Smooth muscle cell (in vitro differentiated cells): ENCODE results near the gene C14orf119. TPM values are rescaled to one million over a fixed set of nuclear protein-coding genes. Genes with fewer than 3 reads are reported as not detected.

Experiments
- DNase-seq: peaks from one replicate; lab custom pipeline; 2025; ENCODE audit not compliant: unreplicated experiment; lab: John Stamatoyannopoulos, UW
- H2AFZ ChIP-seq: fragments of 200-600 bp; sonication (generic); 2 replicates; pipeline ENCODE4 v1.6.0; 2016; ENCODE audit warnings: antibody characterized with exemption, low read depth, mild to moderate bottlenecking
- H3F3A ChIP-seq: fragments of 200-600 bp; sonication (generic); 2 replicates; pipeline ENCODE4 v1.6.0; 2017; ENCODE audit warnings: antibody characterized with exemption, low read depth
- H3K27ac ChIP-seq: fragments of 200-600 bp; sonication (generic); 2 replicates; pipeline ENCODE4 v1.5.1; 2016; ENCODE audit warnings: low read depth, mild to moderate bottlenecking
- H3K27me3 ChIP-seq: fragments of 200-600 bp; sonication (generic); 2 replicates; pipeline ENCODE4 v1.6.1; 2016; ENCODE audit warnings: low read depth, mild to moderate bottlenecking
- H3K36me3 ChIP-seq: fragments of 200-600 bp; sonication (generic); 2 replicates; pipeline ENCODE4 v1.5.1; 2016; ENCODE audit warnings: low read depth
- H3K4me1 ChIP-seq: fragments of 200-600 bp; sonication (generic); 2 replicates; pipeline ENCODE4 v1.5.1; 2016; ENCODE audit warnings: low read depth
- H3K4me2 ChIP-seq: fragments of 200-600 bp; sonication (generic); 2 replicates; pipeline ENCODE4 v1.6.0; 2016; ENCODE audit warnings: mild to moderate bottlenecking
- H3K4me3 ChIP-seq: fragments of 200-600 bp; sonication (generic); 2 replicates; pipeline ENCODE4 v1.5.1; 2016; ENCODE audit warnings: mild to moderate bottlenecking
- H3K79me2 ChIP-seq: fragments of 200-600 bp; sonication (generic); 2 replicates; pipeline ENCODE4 v1.6.0; 2016; ENCODE audit warnings: low read depth, mild to moderate bottlenecking
- H3K9ac ChIP-seq: fragments of 200-600 bp; sonication (generic); 2 replicates; pipeline ENCODE4 v1.6.0; 2016; ENCODE audit warnings: low read depth
- H3K9me3 ChIP-seq: fragments of 200-600 bp; sonication (generic); replicated peaks from 2 replicates; pipeline ENCODE4 v1.5.1; 2016; ENCODE audit warnings: low read depth
- H4K20me1 ChIP-seq: fragments of 200-600 bp; sonication (generic); 2 replicates; pipeline ENCODE4 v1.6.0; 2016; ENCODE audit warnings: low read depth
- WGBS: methylation state at CpG from one replicate; pipeline ENCODE4 v1.1.7; 2016; ENCODE audit warnings: low lambda C conversion rate; 5-methylcytosine and 5-hydroxymethylcytosine counted together
- polyA plus RNA-seq: library from polyadenylated mRNA; unstranded; fragments of >200 nt; fragmentation: Nextera tagmentation; extraction: Ambion mirVana; gene quantifications from 2 replicates; pipeline ENCODE4 v1.2.1, GENCODE V29; 2016
- total RNA-seq: library from RNA; depleted of rRNA; stranded (reverse); fragments of >200 nt; gene quantifications from 2 replicates; pipeline ENCODE4 v1.2.3, GENCODE V29; 2014
- TF ChIP-seq, protein P1 (sequence below): fragments of 200-600 bp; sonication (generic); IDR thresholded peaks from 2 replicates; pipeline ENCODE4 v1.5.1; 2017; ENCODE audit warnings: borderline replicate concordance, mild to moderate bottlenecking, antibody characterized with exemption; ENCODE audit not compliant: insufficient read depth, poor library complexity, severe bottlenecking

Gene C14orf119
- total and polyA plus RNA-seq, 2 experiments from 2014 or later = 54.1 to 130 TPM

DNA sequence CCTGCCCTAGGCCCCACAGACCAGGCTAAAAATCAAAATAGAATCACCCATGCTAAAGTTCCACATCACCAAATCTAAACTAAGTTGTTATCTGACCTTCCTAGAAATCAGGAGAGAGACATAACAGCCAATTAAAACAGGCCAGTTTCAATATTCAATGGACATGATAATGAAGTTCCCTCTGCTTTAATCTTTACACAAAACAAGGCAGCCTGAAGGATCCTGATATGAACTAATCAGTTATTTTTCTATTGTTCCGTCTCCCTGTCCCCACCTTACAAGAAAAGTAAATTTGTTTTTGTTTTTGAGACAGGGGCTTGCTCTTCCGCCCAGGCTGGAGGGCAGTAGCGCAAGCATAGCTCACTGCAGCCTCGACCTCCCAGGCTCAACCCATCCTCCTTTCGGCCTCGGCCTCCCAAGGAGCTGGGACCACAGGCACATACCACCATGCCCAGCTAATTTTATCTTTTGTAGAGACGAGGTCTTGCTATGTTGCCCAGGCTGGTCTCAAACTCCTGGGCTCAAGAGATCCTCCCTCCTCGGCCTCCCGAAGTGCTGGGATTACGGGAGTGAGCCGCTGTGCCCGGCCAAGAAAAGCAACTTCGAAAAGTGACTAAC lies 29.1 kb downstream of the C14orf119 start:
- H3K27ac ChIP-seq = no peak overlapping the region
- no peaks in the 10 kb centered on the region for H3K79me2 ChIP-seq
- H4K20me1 ChIP-seq = no peaks in the 10 kb centered on the region
- H3F3A ChIP-seq = peaks cover 8% of the 10 kb centered on the region
- no peaks in the 10 kb centered on the region for H3K27me3 ChIP-seq
- no peak for DNase-seq
- peaks cover 10% of the 10 kb centered on the region for H3K4me1 ChIP-seq
- 96% methylated on average over 13 of the region's 13 CpGs for WGBS
- H3K9me3 ChIP-seq = no peaks in the 10 kb centered on the region
- no peak overlapping the region for H3K4me2 ChIP-seq
- no peak overlapping the region for H3K4me3 ChIP-seq
- TF ChIP-seq, protein P1, sequence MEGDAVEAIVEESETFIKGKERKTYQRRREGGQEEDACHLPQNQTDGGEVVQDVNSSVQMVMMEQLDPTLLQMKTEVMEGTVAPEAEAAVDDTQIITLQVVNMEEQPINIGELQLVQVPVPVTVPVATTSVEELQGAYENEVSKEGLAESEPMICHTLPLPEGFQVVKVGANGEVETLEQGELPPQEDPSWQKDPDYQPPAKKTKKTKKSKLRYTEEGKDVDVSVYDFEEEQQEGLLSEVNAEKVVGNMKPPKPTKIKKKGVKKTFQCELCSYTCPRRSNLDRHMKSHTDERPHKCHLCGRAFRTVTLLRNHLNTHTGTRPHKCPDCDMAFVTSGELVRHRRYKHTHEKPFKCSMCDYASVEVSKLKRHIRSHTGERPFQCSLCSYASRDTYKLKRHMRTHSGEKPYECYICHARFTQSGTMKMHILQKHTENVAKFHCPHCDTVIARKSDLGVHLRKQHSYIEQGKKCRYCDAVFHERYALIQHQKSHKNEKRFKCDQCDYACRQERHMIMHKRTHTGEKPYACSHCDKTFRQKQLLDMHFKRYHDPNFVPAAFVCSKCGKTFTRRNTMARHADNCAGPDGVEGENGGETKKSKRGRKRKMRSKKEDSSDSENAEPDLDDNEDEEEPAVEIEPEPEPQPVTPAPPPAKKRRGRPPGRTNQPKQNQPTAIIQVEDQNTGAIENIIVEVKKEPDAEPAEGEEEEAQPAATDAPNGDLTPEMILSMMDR = no peak
- no peak overlapping the region for H3K9ac ChIP-seq
- H2AFZ ChIP-seq = no peak overlapping the region
- no peaks in the 10 kb centered on the region for H3K36me3 ChIP-seq

DNA sequence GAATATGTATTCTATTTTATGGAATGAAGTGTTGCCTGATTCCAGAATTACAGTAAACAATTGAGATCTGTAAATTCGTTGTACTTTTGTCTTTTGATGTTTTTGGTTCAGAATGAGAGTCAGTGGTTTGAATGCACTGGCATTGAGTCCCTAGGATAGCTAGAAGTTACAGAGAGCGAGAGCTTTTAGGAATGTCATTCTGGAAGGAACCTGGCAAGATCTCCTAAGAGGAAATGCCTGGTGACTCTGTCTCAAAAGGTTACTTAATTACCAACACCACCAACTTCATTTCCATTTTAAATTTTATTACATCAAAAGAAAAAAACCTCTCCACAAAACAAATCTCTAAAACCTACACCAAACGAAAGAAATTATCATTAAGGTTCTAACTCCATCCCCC lies 29.7 kb downstream of the C14orf119 start:
- H3K9ac ChIP-seq = no peak overlapping the region
- peaks cover 8% of the 10 kb centered on the region for H3F3A ChIP-seq
- no peak overlapping the region for H3K27ac ChIP-seq
- H3K4me2 ChIP-seq = no peak overlapping the region
- H3K4me3 ChIP-seq = no peak overlapping the region
- H3K27me3 ChIP-seq = no peaks in the 10 kb centered on the region
- TF ChIP-seq, protein P1 = no peak
- no peaks in the 10 kb centered on the region for H3K36me3 ChIP-seq
- WGBS = 78% methylated on average over 3 of the region's 3 CpGs
- H3K9me3 ChIP-seq = no peaks in the 10 kb centered on the region
- H3K79me2 ChIP-seq = no peaks in the 10 kb centered on the region
- H2AFZ ChIP-seq = no peak overlapping the region
- H4K20me1 ChIP-seq = no peaks in the 10 kb centered on the region
- peaks cover 10% of the 10 kb centered on the region for H3K4me1 ChIP-seq
- no peak for DNase-seq

DNA sequence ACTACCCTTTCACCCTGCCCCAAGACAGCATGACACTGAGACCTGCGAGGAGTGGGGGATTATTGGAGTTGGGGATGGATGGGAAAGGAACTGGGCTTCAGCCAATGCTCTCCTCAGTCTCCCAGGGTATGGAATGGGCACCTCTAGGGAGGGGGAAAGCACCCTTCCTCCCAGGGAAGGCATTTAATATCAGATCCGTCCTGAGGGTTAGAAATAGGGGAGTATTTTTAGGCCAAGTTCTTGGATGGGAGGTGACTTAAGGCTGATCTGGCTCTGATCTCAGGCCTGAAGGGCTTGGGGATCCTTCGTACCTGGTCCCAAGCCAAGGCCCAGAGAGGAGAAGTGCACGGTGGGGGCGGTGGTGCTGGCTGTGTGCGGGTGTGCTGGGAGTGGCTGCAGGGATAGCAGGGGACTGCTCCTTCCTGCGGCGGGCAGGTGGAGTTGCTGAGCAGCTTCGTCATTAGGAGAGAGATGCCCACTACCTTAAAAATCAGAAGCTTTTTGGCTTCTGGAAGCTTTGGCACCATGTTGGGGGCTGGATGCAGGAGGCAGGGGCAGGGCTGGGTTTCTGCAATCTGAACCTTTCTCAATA lies 30.7 kb downstream of the C14orf119 start:
- H3K36me3 ChIP-seq = no peaks in the 10 kb centered on the region
- H2AFZ ChIP-seq = no peak overlapping the region
- TF ChIP-seq, protein P1 = no peak
- H3K79me2 ChIP-seq = no peaks in the 10 kb centered on the region
- H3K4me2 ChIP-seq = no peak overlapping the region
- peaks cover 9% of the 10 kb centered on the region for H3K4me1 ChIP-seq
- H3K4me3 ChIP-seq = no peak overlapping the region
- WGBS = 88% methylated on average over 9 of the region's 9 CpGs
- no peaks in the 10 kb centered on the region for H4K20me1 ChIP-seq
- no peak for DNase-seq
- no peak overlapping the region for H3K27ac ChIP-seq
- H3K27me3 ChIP-seq = no peaks in the 10 kb centered on the region
- H3K9me3 ChIP-seq = no peaks in the 10 kb centered on the region
- no peak overlapping the region for H3K9ac ChIP-seq
- peaks cover 8% of the 10 kb centered on the region for H3F3A ChIP-seq
